GM19099 (cell line): ENCODE data around the gene LCN10.

Source experiments
- POLR2A ChIP-seq: IDR thresholded peaks from 3 replicates; pipeline ENCODE4 v1.6.1; 2011; ENCODE audit warnings: low read depth; ENCODE audit not compliant: insufficient read length; ENCODE audit errors: extremely low read depth

LCN10 gene

GRCh38 chr9:136691316-136692184 lies 51.2 kb downstream of the LCN10 start:
- no peak for TF ChIP-seq POLR2A

- TF ChIP-seq POLR2A, result no peak
Observed at GRCh38 chr9:136690806-136691261, 51.9 kb downstream of the LCN10 start.

GRCh38 chr9:136690104-136690805 lies 52.5 kb downstream of the LCN10 start:
- TF ChIP-seq POLR2A, result no peak

- TF ChIP-seq POLR2A, result no peak
Observed at GRCh38 chr9:136689108-136689460, 53.7 kb downstream of the LCN10 start.

- TF ChIP-seq POLR2A, result no peak
Observed at GRCh38 chr9:136688274-136689107, 54.2 kb downstream of the LCN10 start.
